K562 (cell line): ENCODE measurements around the gene BNC2. TPM values are rescaled to one million over a fixed set of nuclear protein-coding genes. Genes with fewer than 3 reads are reported as not detected.

Source experiments
- DPF2 ChIP-seq: fragments of 450-650 bp; IDR thresholded peaks from 2 replicates; pipeline ENCODE4 v1.6.1; 2016
- HSF4 ChIP-seq: fragments of 250-450 bp; sonication (Bioruptor Pico); IDR thresholded peaks from 2 replicates; pipeline ENCODE4 v2.1.2; 2022; ENCODE audit warnings: mild to moderate bottlenecking, moderate library complexity, borderline replicate concordance
- JUNB ChIP-seq: fragments of 450-650 bp; formaldehyde crosslinking; conservative IDR thresholded peaks from 2 replicates; pipeline ENCODE4 v1.4.0; 2020; ENCODE audit warnings: mild to moderate bottlenecking
- MAFK ChIP-seq: IDR thresholded peaks from 2 replicates; pipeline ENCODE4 v1.6.1; 2011; ENCODE audit warnings: low read length, improper control_type of control experiment
- MGA ChIP-seq: fragments of 450-650 bp; IDR thresholded peaks from 2 replicates; pipeline ENCODE4 v1.6.1; 2016; ENCODE audit warnings: mild to moderate bottlenecking, moderate library complexity
- NFE2 ChIP-seq: IDR thresholded peaks from 2 replicates; pipeline ENCODE4 v1.6.1; 2014; ENCODE audit warnings: antibody characterized with exemption, low read depth
- NR0B1 ChIP-seq: fragments of 450-650 bp; IDR thresholded peaks from one replicate; pipeline ENCODE4 v1.6.1; 2018; ENCODE audit warnings: mild to moderate bottlenecking, moderate library complexity; ENCODE audit not compliant: partially characterized antibody
- NR1H2 ChIP-seq: sonication (generic); formaldehyde crosslinking; IDR thresholded peaks from 2 replicates; pipeline ENCODE4 v1.4.0; 2020; ENCODE audit warnings: mild to moderate bottlenecking, missing genetic modification reagents
- OTX1 ChIP-seq: fragments of 450-650 bp; formaldehyde crosslinking; IDR thresholded peaks from 2 replicates; pipeline ENCODE4 v1.4.0; 2022; ENCODE audit warnings: mild to moderate bottlenecking
- PRMT5 ChIP-seq: sonication (generic); formaldehyde crosslinking; IDR thresholded peaks from 2 replicates; pipeline ENCODE4 v1.5.0; 2020; ENCODE audit warnings: missing genetic modification reagents
- RHOXF2B ChIP-seq: fragments of 250-450 bp; sonication (Bioruptor Pico); conservative IDR thresholded peaks from 2 replicates; pipeline ENCODE4 v1.5.1; 2021
- TARDBP ChIP-seq: fragments of 450-650 bp; IDR thresholded peaks from 2 replicates; pipeline ENCODE4 v1.6.1; 2016
- ZBTB26 ChIP-seq: fragments of 450-650 bp; formaldehyde crosslinking; IDR thresholded peaks from 2 replicates; pipeline ENCODE4 v1.4.0; 2022; ENCODE audit warnings: missing genetic modification characterization
- ZNF551 ChIP-seq: fragments of 250-450 bp; sonication (Bioruptor Pico); IDR thresholded peaks from 2 replicates; pipeline ENCODE4 v1.5.0; 2021; ENCODE audit warnings: mild to moderate bottlenecking, moderate library complexity
- ZNF75A ChIP-seq: fragments of 450-650 bp; formaldehyde crosslinking; IDR thresholded peaks from 2 replicates; pipeline ENCODE4 v1.4.0; 2020; ENCODE audit warnings: mild to moderate bottlenecking
- ZNF79 ChIP-seq: fragments of 250-450 bp; sonication (Bioruptor Pico); IDR thresholded peaks from 2 replicates; pipeline ENCODE4 v1.4.0; 2020; ENCODE audit warnings: low read depth, mild to moderate bottlenecking, moderate library complexity
- polyA plus RNA-seq, 8 experiments: library from polyadenylated mRNA; depleted of rRNA in 4 of 8; stranded (reverse) in 5 of 8; unstranded in 3 of 8; fragments of >200 nt; fragmentation: Nextera tagmentation in 2 of 8; fragmentation: Illumina TruSeq in 1 of 8; extraction: Ambion mirVana in 2 of 8; extraction: Trizol in 1 of 8; gene quantifications; 2 replicates each; pipeline versions ENCODE4 v1.2.1 to v1.2.3, GENCODE V29; 2011 to 2014; ENCODE audit warnings: inconsistent platforms in 1 of 8, missing spikeins in 1 of 8
- total RNA-seq, 7 experiments: library from RNA; depleted of rRNA in 6 of 7; stranded (reverse); fragments of >200 nt in 6 of 7; fragmentation: Illumina TruSeq in 2 of 7; extraction: Trizol in 2 of 7; gene quantifications; 2 replicates each; pipeline versions ENCODE4 v1.2.1 to v1.2.3, GENCODE V29; 2011 to 2021; ENCODE audit warnings: low replicate concordance in 1 of 7

Gene BNC2
- total and polyA plus RNA-seq, 9 of the 15 experiments (the other 6 are each of a cell fraction or from before 2014, with no cell fraction given): not detected

- TF ChIP-seq MGA (no peak), ZNF79 (CRISPR knock-in tag) (no peak), ZBTB26 (CRISPR knock-in tag) (no peak), PRMT5 (CRISPR knock-in tag) (no peak), DPF2 (no peak), JUNB (no peak), ZNF551 (no peak), NR1H2 (CRISPR knock-in tag) (no peak), NR0B1 (no peak), OTX1 (CRISPR knock-in tag) (no peak), MAFK (no peak), RHOXF2B (CRISPR knock-in tag) (no peak), HSF4 (CRISPR knock-in tag) (no peak), ZNF75A (CRISPR knock-in tag) (no peak), NFE2 (no peak), TARDBP (no peak)
Observed at GRCh38 chr9:16535555-16535954, 334.9 kb downstream of the BNC2 start (continued).
